ENCODE results near the gene SEPTIN5. TPM values are rescaled to one million over a fixed set of nuclear protein-coding genes. Genes with fewer than 3 reads are reported as not detected.

Gene SEPTIN5
- total and polyA plus RNA-seq, 9 of the 15 experiments (the other 6 are each of a cell fraction or from before 2014, with no cell fraction given), result 0.03 to 195 (median 119) TPM

GRCh38 chr22:19675428-19675827 lies 38.9 kb upstream of the SEPTIN5 start (continued):
- no peak for TF ChIP-seq HOMEZ (CRISPR knock-in tag; IDR thresholded peaks at IDR 0.05)
- no peak for TF ChIP-seq ZNF511 (CRISPR knock-in tag; IDR thresholded peaks at IDR 0.05)
- no peak for TF ChIP-seq WHSC1 (IDR thresholded peaks at IDR 0.05; ENCODE audit: low read length)
- no peak for TF ChIP-seq GMEB1 (CRISPR knock-in tag; IDR thresholded peaks at IDR 0.05)
- TF ChIP-seq ZNF395 (CRISPR knock-in tag; IDR thresholded peaks at IDR 0.05), result no peak
- TF ChIP-seq CREB3L1 (IDR thresholded peaks at IDR 0.05; ENCODE audit: borderline replicate concordance, low read depth), result no peak
